NT2/D1 (cell line): ENCODE measurements around the gene ACBD6.

Source experiments
- YY1 ChIP-seq: IDR thresholded peaks from 2 replicates; pipeline ENCODE4 v1.6.1; 2011; ENCODE audit not compliant: insufficient read length, insufficient read depth
- ZNF274 ChIP-seq: IDR thresholded peaks from 2 replicates; pipeline ENCODE4 v1.6.1; 2011; ENCODE audit warnings: mild to moderate bottlenecking, low read depth, low read length

DNA sequence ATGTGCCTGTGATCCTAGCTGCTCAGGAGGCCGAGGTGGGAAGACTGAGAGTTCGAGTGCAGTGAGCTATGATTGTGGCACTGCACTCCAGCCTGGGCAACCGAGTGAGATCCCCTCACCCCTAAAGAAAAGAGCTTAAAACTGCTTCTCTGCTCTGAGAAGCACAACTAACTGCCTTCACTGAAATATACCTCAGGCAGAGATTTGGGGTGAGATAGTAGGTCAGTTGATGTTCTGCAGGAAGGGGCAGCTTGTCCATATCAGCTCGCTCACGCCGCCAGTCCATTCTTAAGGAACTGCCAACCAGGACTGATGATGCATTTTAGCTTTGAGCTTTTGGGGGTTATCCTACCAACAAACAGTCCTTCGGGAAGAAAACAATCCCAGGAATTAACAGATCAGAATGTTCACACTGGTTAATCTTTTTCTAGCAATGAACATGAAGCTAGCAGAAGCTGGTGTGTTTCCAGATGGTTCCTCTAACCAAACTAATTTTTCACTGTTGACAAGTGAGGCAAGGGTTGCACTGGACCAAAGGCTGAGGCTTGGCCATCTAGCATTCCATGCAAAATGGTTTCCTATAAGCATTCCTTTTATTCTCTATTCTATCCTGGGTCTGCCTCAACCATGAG, 240.7 kb downstream of the ACBD6 start:
- TF ChIP-seq ZNF274 (no peak), YY1 (no peak)
